CD4-positive, alpha-beta T cell (primary cell): ENCODE results near the gene ST6GALNAC3. TPM values are rescaled to one million over a fixed set of nuclear protein-coding genes. Genes with fewer than 3 reads are reported as not detected.

ENCODE experiments used
- ATAC-seq: fragments of 200-7000 bp; cut with Tn5 transposase; one replicate; pipeline ENCODE4 v1.10.0; 2022; ENCODE audit warnings: mild to moderate bottlenecking; ENCODE audit not compliant: poor library complexity
- CTCF ChIA-PET: fragments of 350-600 bp; sonication (Branson Sonifier 250); formaldehyde crosslinking; loops from one replicate; lab custom pipeline; 2021; ENCODE audit warnings: antibody characterized with exemption, inconsistent platforms; lab: Charles Lee
- POLR2A ChIA-PET: fragments of 350-600 bp; sonication (Branson Sonifier 250); formaldehyde crosslinking; loops from one replicate; lab custom pipeline; 2021; ENCODE audit warnings: antibody characterized with exemption, inconsistent platforms; lab: Charles Lee
- DNase-seq, 14 experiments: peaks; one replicate each; pipeline ENCODE4 v3.0.0-alpha.2; 2013 to 2020; ENCODE audit warnings: mixed read lengths in 2 of 14
- H3K27ac ChIP-seq, 2 donors: one replicate each; pipeline versions ENCODE4 v1.5.1 to v1.7.0; 2013; ENCODE audit warnings: low read length in 2 of 2, low read depth in 1 of 2, mild to moderate bottlenecking in 1 of 2
- H3K27me3 ChIP-seq, 2 experiments: 1 replicate in 1 of 2; 2 replicates in 1 of 2; pipeline versions ENCODE4 v1.6.1 to v1.7.0; 2013; ENCODE audit warnings: low read length in 2 of 2, control low read depth in 1 of 2, mild to moderate bottlenecking in 1 of 2, moderate library complexity in 1 of 2; ENCODE audit not compliant: insufficient read depth in 2 of 2, control insufficient read depth in 1 of 2
- H3K36me3 ChIP-seq: one replicate; pipeline ENCODE4 v1.6.1; 2013; ENCODE audit warnings: low read length, control low read depth; ENCODE audit not compliant: insufficient read depth
- H3K4me1 ChIP-seq: one replicate; pipeline ENCODE4 v1.6.1; 2013; ENCODE audit warnings: low read length, control low read depth; ENCODE audit not compliant: insufficient read depth
- H3K4me3 ChIP-seq: one replicate; pipeline ENCODE4 v1.5.1; 2013; ENCODE audit warnings: mild to moderate bottlenecking, low read length, moderate library complexity
- H3K9me3 ChIP-seq, 2 experiments: 1 replicate in 1 of 2; 2 replicates in 1 of 2; pipeline versions ENCODE4 v1.6.1 to v1.7.0; 2013; ENCODE audit warnings: low read length in 2 of 2, mild to moderate bottlenecking in 2 of 2, control low read depth in 1 of 2, moderate library complexity in 1 of 2; ENCODE audit not compliant: control insufficient read depth in 1 of 2, insufficient read depth in 1 of 2
- H3K27ac Mint-ChIP-seq: one replicate; pipeline ENCODE4 v1.8.0; 2020; ENCODE audit warnings: mixed read lengths
- H3K27me3 Mint-ChIP-seq: one replicate; pipeline ENCODE4 v1.8.0; 2021; ENCODE audit warnings: mixed read lengths
- H3K36me3 Mint-ChIP-seq: one replicate; pipeline ENCODE4 v1.8.0; 2021; ENCODE audit warnings: low read depth, mixed read lengths
- H3K4me1 Mint-ChIP-seq: one replicate; pipeline ENCODE4 v1.8.0; 2021; ENCODE audit warnings: low read depth, mixed read lengths
- H3K4me3 Mint-ChIP-seq: one replicate; pipeline ENCODE4 v1.8.0; 2020; ENCODE audit warnings: mild to moderate bottlenecking, mixed read lengths
- H3K9me3 Mint-ChIP-seq: one replicate; pipeline ENCODE4 v1.8.0; 2020; ENCODE audit warnings: mixed read lengths
- intact Hi-C, 2 experiments: fragments of 100-400 bp; cut with DNase I in 1 of 2; cut with micrococcal nuclease in 1 of 2; formaldehyde crosslinking; loops; one replicate each; pipeline versions ENCODE4 v1.15.1 to v1.9.0; 2023 to 2025; cut with DNase I, micrococcal nuclease
- total RNA-seq, 174 experiments: library from RNA in 2 of 174; stranded (reverse) in 2 of 174; gene quantifications; one replicate each; pipeline ENCODE4 v1.2.3 and lab custom pipeline; 2021 to 2026
- TF ChIP-seq, protein P1 (sequence below): fragments of 200-600 bp; IDR thresholded peaks from one replicate; pipeline ENCODE4 v1.8.0; 2022; ENCODE audit warnings: antibody characterized with exemption, mild to moderate bottlenecking

Gene ST6GALNAC3
- total RNA-seq, 2 experiments from 2014 or later = 0.77 to 1.3 TPM

DNA sequence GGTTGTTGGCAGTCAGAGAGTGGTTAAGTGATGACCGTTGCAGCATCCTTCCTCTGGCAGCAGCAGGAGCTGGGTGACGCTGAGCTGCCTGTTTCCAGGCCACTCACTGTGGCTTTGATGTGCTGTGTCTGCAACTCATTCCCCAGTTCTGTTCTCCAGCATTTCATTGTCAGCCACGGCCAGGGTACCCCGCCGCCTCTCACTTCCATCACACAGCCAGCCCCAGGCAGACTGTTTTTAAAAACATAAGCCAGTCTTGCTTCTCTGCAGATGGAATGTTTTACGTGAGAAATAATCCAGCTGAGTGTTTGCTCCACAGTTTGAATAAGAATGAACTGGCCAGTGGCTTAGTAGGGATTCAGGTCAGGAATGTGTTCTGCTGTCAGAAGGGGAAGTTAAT, 21.5 kb upstream of the ST6GALNAC3 start:
- no peaks in the 10 kb centered on the region for H3K9me3 Mint-ChIP-seq
- intact Hi-C loops = no loop called here
- H3K4me1 Mint-ChIP-seq = no peaks in the 10 kb centered on the region
- no peaks in the 10 kb centered on the region for H3K36me3 Mint-ChIP-seq
- peaks cover 10% of the 10 kb centered on the region for H3K27me3 Mint-ChIP-seq
- no peak for ATAC-seq
- POLR2A ChIA-PET = no interaction called here
- CTCF ChIA-PET = no interaction called here
- TF ChIP-seq, protein P1, sequence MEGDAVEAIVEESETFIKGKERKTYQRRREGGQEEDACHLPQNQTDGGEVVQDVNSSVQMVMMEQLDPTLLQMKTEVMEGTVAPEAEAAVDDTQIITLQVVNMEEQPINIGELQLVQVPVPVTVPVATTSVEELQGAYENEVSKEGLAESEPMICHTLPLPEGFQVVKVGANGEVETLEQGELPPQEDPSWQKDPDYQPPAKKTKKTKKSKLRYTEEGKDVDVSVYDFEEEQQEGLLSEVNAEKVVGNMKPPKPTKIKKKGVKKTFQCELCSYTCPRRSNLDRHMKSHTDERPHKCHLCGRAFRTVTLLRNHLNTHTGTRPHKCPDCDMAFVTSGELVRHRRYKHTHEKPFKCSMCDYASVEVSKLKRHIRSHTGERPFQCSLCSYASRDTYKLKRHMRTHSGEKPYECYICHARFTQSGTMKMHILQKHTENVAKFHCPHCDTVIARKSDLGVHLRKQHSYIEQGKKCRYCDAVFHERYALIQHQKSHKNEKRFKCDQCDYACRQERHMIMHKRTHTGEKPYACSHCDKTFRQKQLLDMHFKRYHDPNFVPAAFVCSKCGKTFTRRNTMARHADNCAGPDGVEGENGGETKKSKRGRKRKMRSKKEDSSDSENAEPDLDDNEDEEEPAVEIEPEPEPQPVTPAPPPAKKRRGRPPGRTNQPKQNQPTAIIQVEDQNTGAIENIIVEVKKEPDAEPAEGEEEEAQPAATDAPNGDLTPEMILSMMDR = no peak
- no peak overlapping the region for H3K27ac Mint-ChIP-seq
- Histone ChIP-seq H3K27me3 (peaks cover 0 to 5% of the 10 kb centered on the region in 2 experiments), H3K4me1 (no peaks in the 10 kb centered on the region), H3K36me3 (no peaks in the 10 kb centered on the region), H3K9me3 (no peaks in the 10 kb centered on the region), H3K4me3 (no peak overlapping the region), H3K27ac (no peak overlapping the region)
- DNase-seq = no peak
- no peak overlapping the region for H3K4me3 Mint-ChIP-seq

DNA sequence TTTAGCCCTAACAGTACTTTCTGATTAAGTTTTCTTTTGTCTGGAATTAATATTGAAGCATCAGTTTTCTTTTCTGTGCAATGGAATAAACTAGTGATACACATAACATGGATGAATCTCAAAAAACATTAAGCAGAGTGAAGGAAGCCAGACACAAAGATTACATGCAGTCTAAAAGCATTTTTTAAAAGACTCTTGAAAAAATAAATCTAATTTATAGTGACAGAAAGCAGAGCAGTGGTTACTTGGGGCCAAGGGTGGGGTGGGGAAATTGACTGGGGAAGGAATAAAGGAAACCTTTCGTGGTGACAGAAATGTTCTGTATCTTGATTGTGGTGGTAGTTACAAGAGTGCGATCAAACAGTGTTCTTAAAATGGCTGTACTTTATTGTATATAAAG, 20.2 kb upstream of the ST6GALNAC3 start:
- Histone ChIP-seq H3K27ac (no peak overlapping the region), H3K4me1 (no peaks in the 10 kb centered on the region), H3K9me3 (no peaks in the 10 kb centered on the region), H3K27me3 (peaks cover 0 to 5% of the 10 kb centered on the region in 2 experiments), H3K4me3 (no peak overlapping the region), H3K36me3 (no peaks in the 10 kb centered on the region)
- Mint-ChIP-seq H3K27ac (no peak overlapping the region), H3K36me3 (no peaks in the 10 kb centered on the region), H3K4me3 (no peak overlapping the region), H3K9me3 (no peaks in the 10 kb centered on the region), H3K4me1 (no peaks in the 10 kb centered on the region), H3K27me3 (peaks cover 10% of the 10 kb centered on the region)
- intact Hi-C loops = no loop called here
- ChIA-PET POLR2A (no interaction called here), CTCF (no interaction called here)
- ATAC-seq = no peak
- DNase-seq = no peak
- TF ChIP-seq, protein P1 = no peak

DNA sequence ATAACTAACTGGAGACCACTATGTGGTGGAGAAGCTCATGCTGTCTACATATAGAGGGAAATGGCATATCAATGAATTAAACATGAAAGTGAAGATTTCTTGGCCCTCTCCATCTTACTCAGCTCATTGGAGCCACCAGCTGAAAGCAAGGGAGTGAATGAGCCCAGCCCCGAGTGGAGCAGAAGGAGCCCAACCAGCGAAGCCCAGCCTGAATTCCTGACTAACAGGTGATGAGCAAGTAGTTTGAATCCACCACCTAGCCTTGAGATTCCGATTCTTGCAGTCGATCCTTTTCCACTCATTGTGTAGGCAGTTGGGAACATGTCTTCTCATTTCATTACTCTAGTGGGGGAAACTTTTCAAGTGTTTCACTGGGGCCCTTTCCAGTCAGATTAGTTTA, 18.6 kb upstream of the ST6GALNAC3 start:
- Mint-ChIP-seq H3K27ac (no peak overlapping the region), H3K4me1 (no peaks in the 10 kb centered on the region), H3K4me3 (no peak overlapping the region), H3K36me3 (no peaks in the 10 kb centered on the region), H3K9me3 (no peaks in the 10 kb centered on the region), H3K27me3 (peaks cover 9% of the 10 kb centered on the region)
- Histone ChIP-seq H3K36me3 (no peaks in the 10 kb centered on the region), H3K9me3 (no peaks in the 10 kb centered on the region), H3K27ac (no peak overlapping the region), H3K27me3 (peaks cover 0 to 5% of the 10 kb centered on the region in 2 experiments), H3K4me3 (no peak overlapping the region), H3K4me1 (no peaks in the 10 kb centered on the region)
- ChIA-PET CTCF (no interaction called here), POLR2A (interaction anchor here (0.7 kb wide), 1 partner anchor 175 kb away, joined by 3 read pairs; no protein-coding TSS in a partner anchor)
- DNase-seq = no peak
- intact Hi-C loops = no loop called here
- no peak for ATAC-seq
- TF ChIP-seq, protein P1 = no peak
